HEK293 (cell line): ENCODE results near the gene LSM11.

Experiments
- PRDM1 ChIP-seq: fragments of 450-650 bp; formaldehyde crosslinking; IDR thresholded peaks from 2 replicates; pipeline ENCODE4; 2016; ENCODE audit warnings: missing biosample characterization, missing genetic modification characterization
- TF ChIP-seq, protein P1 (sequence below): fragments of 450-650 bp; formaldehyde crosslinking; IDR thresholded peaks from 2 replicates; pipeline ENCODE4 v1.5.1; 2016; ENCODE audit warnings: missing biosample characterization, missing genetic modification characterization
- TF ChIP-seq, protein P2 (sequence below): fragments of 450-650 bp; formaldehyde crosslinking; IDR thresholded peaks from 2 replicates; pipeline ENCODE4 v1.5.1; 2016; ENCODE audit warnings: missing biosample characterization, missing genetic modification characterization
- TF ChIP-seq, protein P3 (sequence below): fragments of 450-650 bp; formaldehyde crosslinking; IDR thresholded peaks from 2 replicates; pipeline ENCODE4 v1.5.1; 2016; ENCODE audit warnings: missing biosample characterization, missing genetic modification characterization

DNA sequence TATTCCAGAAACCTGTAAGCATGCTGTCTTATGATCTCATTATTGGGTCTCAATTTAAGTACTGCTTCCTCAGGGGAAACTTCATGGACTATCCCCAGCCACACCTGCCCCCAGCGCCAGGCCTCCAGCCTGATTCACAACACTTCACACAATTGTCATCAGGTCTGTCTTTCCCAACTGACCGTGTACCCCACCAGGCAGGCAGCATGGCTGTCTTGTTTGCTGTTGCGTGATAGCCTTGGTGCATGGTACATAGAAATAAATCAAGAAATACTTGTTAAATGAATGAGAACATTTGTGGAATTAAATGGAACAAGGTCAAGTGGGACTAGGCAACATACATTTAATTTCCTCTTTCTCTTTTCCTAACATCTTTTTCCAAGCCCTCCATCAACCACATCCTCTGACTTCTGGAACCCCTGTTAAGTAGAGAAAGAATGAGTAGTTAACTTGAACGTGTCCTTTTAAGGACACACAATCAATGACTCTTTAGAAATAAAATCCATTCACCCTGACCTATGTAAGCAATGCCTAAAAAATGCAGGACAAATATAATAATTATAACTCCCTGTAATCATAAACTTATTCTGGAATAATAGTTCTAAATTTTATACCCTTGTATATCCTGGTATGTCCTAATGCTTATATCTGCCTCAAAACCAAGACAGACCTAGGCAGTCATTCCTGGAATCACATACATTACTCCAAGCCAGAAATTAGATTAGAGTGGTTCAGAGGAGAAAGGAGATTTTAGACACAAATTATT, 29.5 kb upstream of the LSM11 start:
- TF ChIP-seq PRDM1 (tag by site-specific recombination) = no peak
- TF ChIP-seq, protein P1, sequence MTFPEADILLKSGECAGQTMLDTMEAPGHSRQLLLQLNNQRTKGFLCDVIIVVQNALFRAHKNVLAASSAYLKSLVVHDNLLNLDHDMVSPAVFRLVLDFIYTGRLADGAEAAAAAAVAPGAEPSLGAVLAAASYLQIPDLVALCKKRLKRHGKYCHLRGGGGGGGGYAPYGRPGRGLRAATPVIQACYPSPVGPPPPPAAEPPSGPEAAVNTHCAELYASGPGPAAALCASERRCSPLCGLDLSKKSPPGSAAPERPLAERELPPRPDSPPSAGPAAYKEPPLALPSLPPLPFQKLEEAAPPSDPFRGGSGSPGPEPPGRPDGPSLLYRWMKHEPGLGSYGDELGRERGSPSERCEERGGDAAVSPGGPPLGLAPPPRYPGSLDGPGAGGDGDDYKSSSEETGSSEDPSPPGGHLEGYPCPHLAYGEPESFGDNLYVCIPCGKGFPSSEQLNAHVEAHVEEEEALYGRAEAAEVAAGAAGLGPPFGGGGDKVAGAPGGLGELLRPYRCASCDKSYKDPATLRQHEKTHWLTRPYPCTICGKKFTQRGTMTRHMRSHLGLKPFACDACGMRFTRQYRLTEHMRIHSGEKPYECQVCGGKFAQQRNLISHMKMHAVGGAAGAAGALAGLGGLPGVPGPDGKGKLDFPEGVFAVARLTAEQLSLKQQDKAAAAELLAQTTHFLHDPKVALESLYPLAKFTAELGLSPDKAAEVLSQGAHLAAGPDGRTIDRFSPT (tag by site-specific recombination) = no peak
- TF ChIP-seq, protein P2, sequence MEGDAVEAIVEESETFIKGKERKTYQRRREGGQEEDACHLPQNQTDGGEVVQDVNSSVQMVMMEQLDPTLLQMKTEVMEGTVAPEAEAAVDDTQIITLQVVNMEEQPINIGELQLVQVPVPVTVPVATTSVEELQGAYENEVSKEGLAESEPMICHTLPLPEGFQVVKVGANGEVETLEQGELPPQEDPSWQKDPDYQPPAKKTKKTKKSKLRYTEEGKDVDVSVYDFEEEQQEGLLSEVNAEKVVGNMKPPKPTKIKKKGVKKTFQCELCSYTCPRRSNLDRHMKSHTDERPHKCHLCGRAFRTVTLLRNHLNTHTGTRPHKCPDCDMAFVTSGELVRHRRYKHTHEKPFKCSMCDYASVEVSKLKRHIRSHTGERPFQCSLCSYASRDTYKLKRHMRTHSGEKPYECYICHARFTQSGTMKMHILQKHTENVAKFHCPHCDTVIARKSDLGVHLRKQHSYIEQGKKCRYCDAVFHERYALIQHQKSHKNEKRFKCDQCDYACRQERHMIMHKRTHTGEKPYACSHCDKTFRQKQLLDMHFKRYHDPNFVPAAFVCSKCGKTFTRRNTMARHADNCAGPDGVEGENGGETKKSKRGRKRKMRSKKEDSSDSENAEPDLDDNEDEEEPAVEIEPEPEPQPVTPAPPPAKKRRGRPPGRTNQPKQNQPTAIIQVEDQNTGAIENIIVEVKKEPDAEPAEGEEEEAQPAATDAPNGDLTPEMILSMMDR (tag by site-specific recombination) = no peak
- TF ChIP-seq, protein P3, sequence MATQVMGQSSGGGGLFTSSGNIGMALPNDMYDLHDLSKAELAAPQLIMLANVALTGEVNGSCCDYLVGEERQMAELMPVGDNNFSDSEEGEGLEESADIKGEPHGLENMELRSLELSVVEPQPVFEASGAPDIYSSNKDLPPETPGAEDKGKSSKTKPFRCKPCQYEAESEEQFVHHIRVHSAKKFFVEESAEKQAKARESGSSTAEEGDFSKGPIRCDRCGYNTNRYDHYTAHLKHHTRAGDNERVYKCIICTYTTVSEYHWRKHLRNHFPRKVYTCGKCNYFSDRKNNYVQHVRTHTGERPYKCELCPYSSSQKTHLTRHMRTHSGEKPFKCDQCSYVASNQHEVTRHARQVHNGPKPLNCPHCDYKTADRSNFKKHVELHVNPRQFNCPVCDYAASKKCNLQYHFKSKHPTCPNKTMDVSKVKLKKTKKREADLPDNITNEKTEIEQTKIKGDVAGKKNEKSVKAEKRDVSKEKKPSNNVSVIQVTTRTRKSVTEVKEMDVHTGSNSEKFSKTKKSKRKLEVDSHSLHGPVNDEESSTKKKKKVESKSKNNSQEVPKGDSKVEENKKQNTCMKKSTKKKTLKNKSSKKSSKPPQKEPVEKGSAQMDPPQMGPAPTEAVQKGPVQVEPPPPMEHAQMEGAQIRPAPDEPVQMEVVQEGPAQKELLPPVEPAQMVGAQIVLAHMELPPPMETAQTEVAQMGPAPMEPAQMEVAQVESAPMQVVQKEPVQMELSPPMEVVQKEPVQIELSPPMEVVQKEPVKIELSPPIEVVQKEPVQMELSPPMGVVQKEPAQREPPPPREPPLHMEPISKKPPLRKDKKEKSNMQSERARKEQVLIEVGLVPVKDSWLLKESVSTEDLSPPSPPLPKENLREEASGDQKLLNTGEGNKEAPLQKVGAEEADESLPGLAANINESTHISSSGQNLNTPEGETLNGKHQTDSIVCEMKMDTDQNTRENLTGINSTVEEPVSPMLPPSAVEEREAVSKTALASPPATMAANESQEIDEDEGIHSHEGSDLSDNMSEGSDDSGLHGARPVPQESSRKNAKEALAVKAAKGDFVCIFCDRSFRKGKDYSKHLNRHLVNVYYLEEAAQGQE (tag by site-specific recombination) = no peak
